Measurements from ENCODE around the gene PSG4.
"Not testable (repeated sequence)": the region's sequence is repeated elsewhere in the genome, so short reads cannot be mapped to it uniquely, and the experiment has no call there.

Gene PSG4

GRCh38 chr19:43205471-43206105 lies at the start of gene PSG4:
TSS of gene PSG4 (minus strand) at chr19:43205638. CDS start at chr19:43205536, 102 bp downstream.
- H3K4me1 ChIP-seq (ENCODE audit: control insufficient read depth in 1 of 2, insufficient read depth in 2 of 2, low read length in 2 of 2); H3K27me3 ChIP-seq (ENCODE audit: low read depth, low read length); H3K27ac ChIP-seq (ENCODE audit: low read length); H3K9me3 ChIP-seq (ENCODE audit: control insufficient read depth in 1 of 2, low read length in 2 of 2); H3K36me3 ChIP-seq (ENCODE audit: control insufficient read depth in 1 of 2, insufficient read depth in 2 of 2, low read length in 2 of 2); H3K4me3 ChIP-seq (ENCODE audit: low read depth in 1 of 2, low read length in 2 of 2): not testable (repeated sequence)

GRCh38 chr19:43251428-43251827 lies 46.0 kb upstream of the PSG4 start:
- not testable (repeated sequence) for H3K4me3 ChIP-seq (ENCODE audit: low read depth in 1 of 2, low read length in 2 of 2); H3K36me3 ChIP-seq (ENCODE audit: control insufficient read depth in 1 of 2, insufficient read depth in 2 of 2, low read length in 2 of 2); H3K4me1 ChIP-seq (ENCODE audit: control insufficient read depth in 1 of 2, insufficient read depth in 2 of 2, low read length in 2 of 2); H3K27ac ChIP-seq (ENCODE audit: low read length); H3K27me3 ChIP-seq (ENCODE audit: low read depth, low read length); H3K9me3 ChIP-seq (ENCODE audit: control insufficient read depth in 1 of 2, low read length in 2 of 2)

- not testable (repeated sequence) for H3K36me3 ChIP-seq (ENCODE audit: control insufficient read depth in 1 of 2, insufficient read depth in 2 of 2, low read length in 2 of 2); H3K9me3 ChIP-seq (ENCODE audit: control insufficient read depth in 1 of 2, low read length in 2 of 2); H3K27me3 ChIP-seq (ENCODE audit: low read depth, low read length); H3K4me3 ChIP-seq (ENCODE audit: low read depth in 1 of 2, low read length in 2 of 2); H3K4me1 ChIP-seq (ENCODE audit: control insufficient read depth in 1 of 2, insufficient read depth in 2 of 2, low read length in 2 of 2); H3K27ac ChIP-seq (ENCODE audit: low read length)
Observed at GRCh38 chr19:43250296-43250695, 44.9 kb upstream of the PSG4 start.

GRCh38 chr19:43248635-43249002 lies 43.2 kb upstream of the PSG4 start:
- H3K27ac ChIP-seq (ENCODE audit: low read length); H3K36me3 ChIP-seq (ENCODE audit: control insufficient read depth in 1 of 2, insufficient read depth in 2 of 2, low read length in 2 of 2); H3K9me3 ChIP-seq (ENCODE audit: control insufficient read depth in 1 of 2, low read length in 2 of 2); H3K27me3 ChIP-seq (ENCODE audit: low read depth, low read length); H3K4me3 ChIP-seq (ENCODE audit: low read depth in 1 of 2, low read length in 2 of 2); H3K4me1 ChIP-seq (ENCODE audit: control insufficient read depth in 1 of 2, insufficient read depth in 2 of 2, low read length in 2 of 2): not testable (repeated sequence)

- not testable (repeated sequence) for H3K9me3 ChIP-seq (ENCODE audit: control insufficient read depth in 1 of 2, low read length in 2 of 2); H3K27ac ChIP-seq (ENCODE audit: low read length); H3K4me1 ChIP-seq (ENCODE audit: control insufficient read depth in 1 of 2, insufficient read depth in 2 of 2, low read length in 2 of 2); H3K4me3 ChIP-seq (ENCODE audit: low read depth in 1 of 2, low read length in 2 of 2); H3K27me3 ChIP-seq (ENCODE audit: low read depth, low read length); H3K36me3 ChIP-seq (ENCODE audit: control insufficient read depth in 1 of 2, insufficient read depth in 2 of 2, low read length in 2 of 2)
Observed at GRCh38 chr19:43247243-43247880, 41.9 kb upstream of the PSG4 start.

GRCh38 chr19:43245848-43246247 lies 40.4 kb upstream of the PSG4 start:
- not testable (repeated sequence) for H3K27ac ChIP-seq (ENCODE audit: low read length); H3K4me1 ChIP-seq (ENCODE audit: control insufficient read depth in 1 of 2, insufficient read depth in 2 of 2, low read length in 2 of 2); H3K27me3 ChIP-seq (ENCODE audit: low read depth, low read length); H3K9me3 ChIP-seq (ENCODE audit: control insufficient read depth in 1 of 2, low read length in 2 of 2); H3K4me3 ChIP-seq (ENCODE audit: low read depth in 1 of 2, low read length in 2 of 2); H3K36me3 ChIP-seq (ENCODE audit: control insufficient read depth in 1 of 2, insufficient read depth in 2 of 2, low read length in 2 of 2)

GRCh38 chr19:43242211-43242610 lies 36.8 kb upstream of the PSG4 start:
- H3K36me3 ChIP-seq (ENCODE audit: control insufficient read depth in 1 of 2, insufficient read depth in 2 of 2, low read length in 2 of 2); H3K27ac ChIP-seq (ENCODE audit: low read length); H3K27me3 ChIP-seq (ENCODE audit: low read depth, low read length); H3K4me1 ChIP-seq (ENCODE audit: control insufficient read depth in 1 of 2, insufficient read depth in 2 of 2, low read length in 2 of 2); H3K4me3 ChIP-seq (ENCODE audit: low read depth in 1 of 2, low read length in 2 of 2); H3K9me3 ChIP-seq (ENCODE audit: control insufficient read depth in 1 of 2, low read length in 2 of 2): not testable (repeated sequence)

GRCh38 chr19:43238213-43238612 lies 32.8 kb upstream of the PSG4 start:
- H3K9me3 ChIP-seq (ENCODE audit: control insufficient read depth in 1 of 2, low read length in 2 of 2); H3K4me3 ChIP-seq (ENCODE audit: low read depth in 1 of 2, low read length in 2 of 2); H3K27me3 ChIP-seq (ENCODE audit: low read depth, low read length); H3K36me3 ChIP-seq (ENCODE audit: control insufficient read depth in 1 of 2, insufficient read depth in 2 of 2, low read length in 2 of 2); H3K27ac ChIP-seq (ENCODE audit: low read length); H3K4me1 ChIP-seq (ENCODE audit: control insufficient read depth in 1 of 2, insufficient read depth in 2 of 2, low read length in 2 of 2): not testable (repeated sequence)

- not testable (repeated sequence) for H3K27me3 ChIP-seq (ENCODE audit: low read depth, low read length); H3K4me3 ChIP-seq (ENCODE audit: low read depth in 1 of 2, low read length in 2 of 2); H3K4me1 ChIP-seq (ENCODE audit: control insufficient read depth in 1 of 2, insufficient read depth in 2 of 2, low read length in 2 of 2); H3K36me3 ChIP-seq (ENCODE audit: control insufficient read depth in 1 of 2, insufficient read depth in 2 of 2, low read length in 2 of 2); H3K27ac ChIP-seq (ENCODE audit: low read length); H3K9me3 ChIP-seq (ENCODE audit: control insufficient read depth in 1 of 2, low read length in 2 of 2)
Observed at GRCh38 chr19:43235686-43236085, 30.2 kb upstream of the PSG4 start.

- H3K27ac ChIP-seq (ENCODE audit: low read length): no peak overlapping the region
- H3K4me1 ChIP-seq (ENCODE audit: control insufficient read depth in 1 of 2, insufficient read depth in 2 of 2, low read length in 2 of 2): no peaks in the 10 kb centered on the region
- H3K27me3 ChIP-seq (ENCODE audit: low read depth, low read length): no peaks in the 10 kb centered on the region
- H3K4me3 ChIP-seq (ENCODE audit: low read depth in 1 of 2, low read length in 2 of 2): no peak overlapping the region
- peaks cover 6 to 22% of the 10 kb centered on the region in 2 donors for H3K9me3 ChIP-seq (ENCODE audit: control insufficient read depth in 1 of 2, low read length in 2 of 2)
- H3K36me3 ChIP-seq (ENCODE audit: control insufficient read depth in 1 of 2, insufficient read depth in 2 of 2, low read length in 2 of 2): no peaks in the 10 kb centered on the region
Observed at GRCh38 chr19:43229315-43229714, 23.9 kb upstream of the PSG4 start.

GRCh38 chr19:43228730-43229129 lies 23.3 kb upstream of the PSG4 start:
- H3K36me3 ChIP-seq (ENCODE audit: control insufficient read depth in 1 of 2, insufficient read depth in 2 of 2, low read length in 2 of 2); H3K4me3 ChIP-seq (ENCODE audit: low read depth in 1 of 2, low read length in 2 of 2); H3K27ac ChIP-seq (ENCODE audit: low read length); H3K27me3 ChIP-seq (ENCODE audit: low read depth, low read length); H3K4me1 ChIP-seq (ENCODE audit: control insufficient read depth in 1 of 2, insufficient read depth in 2 of 2, low read length in 2 of 2): not testable (repeated sequence)
- peaks cover 6 to 22% of the 10 kb centered on the region in 2 donors for H3K9me3 ChIP-seq (ENCODE audit: control insufficient read depth in 1 of 2, low read length in 2 of 2)

GRCh38 chr19:43226986-43227385 lies 21.5 kb upstream of the PSG4 start:
- not testable (repeated sequence) for H3K36me3 ChIP-seq (ENCODE audit: control insufficient read depth in 1 of 2, insufficient read depth in 2 of 2, low read length in 2 of 2); H3K4me1 ChIP-seq (ENCODE audit: control insufficient read depth in 1 of 2, insufficient read depth in 2 of 2, low read length in 2 of 2); H3K27ac ChIP-seq (ENCODE audit: low read length); H3K4me3 ChIP-seq (ENCODE audit: low read depth in 1 of 2, low read length in 2 of 2); H3K27me3 ChIP-seq (ENCODE audit: low read depth, low read length)
- peaks cover 6 to 22% of the 10 kb centered on the region in 2 donors for H3K9me3 ChIP-seq (ENCODE audit: control insufficient read depth in 1 of 2, low read length in 2 of 2)
